HepG2 (cell line): Measurements from ENCODE around the gene ATG16L1. TPM values are rescaled to one million over a fixed set of nuclear protein-coding genes. Genes with fewer than 3 reads are reported as not detected.

Experiments used
- ATAC-seq: fragments of 200-7000 bp; cut with Tn5 transposase; 3 replicates; pipeline ENCODE4 v1.9.1; 2020; ENCODE audit warnings: mild to moderate bottlenecking, moderate library complexity
- BruUV-seq: library from RNA; stranded (reverse); fragments of 400-500 nt; replicated peaks from 2 replicates; lab custom pipeline; 2021; lab: Mats Ljungman, UMichigan
- CTCF ChIA-PET: fragments of 300-600 bp; formaldehyde crosslinking; extraction: SDS; loops from one replicate; lab custom pipeline; 2021; ENCODE audit warnings: low total read pairs, inconsistent platforms, low intra/inter-chr PET ratio; lab: Yijun Ruan, JAX
- POLR2A ChIA-PET: fragments of 350-600 bp; sonication (Branson Sonifier 250); formaldehyde crosslinking; loops from one replicate; lab custom pipeline; 2020; ENCODE audit warnings: antibody characterized with exemption, inconsistent platforms; lab: Yijun Ruan, JAX
- DNase-seq: peaks from one replicate; pipeline ENCODE4 v3.0.0-alpha.2; 2015; ENCODE audit warnings: low spot score
- FAIRE-seq: peaks from 3 replicates; lab custom pipeline; 2011; peaks lifted over from hg19 to GRCh38; lab: Jason Lieb, UNC
- H2AFZ ChIP-seq: one replicate; pipeline ENCODE4 v1.6.1; 2011; ENCODE audit warnings: low read length, inconsistent platforms
- H3K27ac ChIP-seq: fragments of 300-600 bp; 3 replicates; pipeline ENCODE4 v1.8.0; 2011; ENCODE audit warnings: mixed run types, mild to moderate bottlenecking, mixed read lengths, low read length, inconsistent platforms; ENCODE audit not compliant: insufficient read depth; ENCODE audit errors: extremely low read length
- H3K27me3 ChIP-seq, 2 experiments: fragments of 200-600 bp in 1 of 2; 2 replicates in 1 of 2; 3 replicates in 1 of 2; pipeline versions ENCODE4 v1.6.0 to v1.8.0; 2011; ENCODE audit warnings: low read length in 2 of 2, mild to moderate bottlenecking in 2 of 2, moderate library complexity in 2 of 2, inconsistent platforms in 1 of 2; ENCODE audit not compliant: insufficient read depth in 2 of 2, control insufficient read depth in 1 of 2
- H3K36me3 ChIP-seq, 2 experiments: fragments of 200-600 bp in 1 of 2; replicated peaks in 1 of 2; 2 replicates in 1 of 2; 3 replicates in 1 of 2; pipeline versions ENCODE4 v1.5.1 to v1.8.0; 2011; ENCODE audit warnings: low read length in 2 of 2, inconsistent platforms in 1 of 2; ENCODE audit not compliant: insufficient read depth in 2 of 2, control insufficient read depth in 1 of 2
- H3K4me1 ChIP-seq: 2 replicates; pipeline ENCODE4 v1.5.1; 2012; ENCODE audit warnings: low read length, inconsistent platforms; ENCODE audit not compliant: insufficient read depth
- H3K4me2 ChIP-seq: 2 replicates; pipeline ENCODE4 v1.6.0; 2011; ENCODE audit warnings: low read depth, low read length, inconsistent platforms
- H3K4me3 ChIP-seq, 3 experiments: fragments of 200-600 bp in 1 of 3; sonication (generic), shearing (Covaris generic) in 1 of 3; replicated peaks in 1 of 3; 2 replicates each; pipeline ENCODE4 v1.5.1; 2011 to 2016; ENCODE audit warnings: low read length in 3 of 3, inconsistent platforms in 2 of 3, low read depth in 2 of 3, mild to moderate bottlenecking in 2 of 3, control low read depth in 1 of 3, mixed read lengths in 1 of 3; ENCODE audit not compliant: insufficient read depth in 1 of 3
- H3K79me2 ChIP-seq: one replicate; pipeline ENCODE4 v1.6.1; 2011; ENCODE audit warnings: low read length, inconsistent platforms; ENCODE audit not compliant: insufficient read depth
- H3K9ac ChIP-seq: 2 replicates; pipeline ENCODE4 v1.6.0; 2011; ENCODE audit warnings: mild to moderate bottlenecking, low read depth, low read length, inconsistent platforms; ENCODE audit not compliant: insufficient read depth
- H3K9me3 ChIP-seq: 2 replicates; pipeline ENCODE4 v1.5.1; 2012; ENCODE audit warnings: mild to moderate bottlenecking, low read length
- H4K20me1 ChIP-seq: 2 replicates; pipeline ENCODE4 v1.6.0; 2011; ENCODE audit warnings: inconsistent platforms, mild to moderate bottlenecking, low read length, moderate library complexity; ENCODE audit not compliant: insufficient read depth
- POLR2AphosphoS5 ChIP-seq: IDR thresholded peaks from 2 replicates; pipeline ENCODE4 v1.6.1; 2012; ENCODE audit warnings: low read depth, low read length
- SPEN ChIP-seq: sonication (generic); formaldehyde crosslinking; IDR thresholded peaks from 2 replicates; pipeline ENCODE4 v1.5.1; 2020; ENCODE audit warnings: low read depth, mild to moderate bottlenecking, missing genetic modification reagents
- TFDP1 ChIP-seq: IDR thresholded peaks from 2 replicates; pipeline ENCODE4 v1.6.1; 2016; ENCODE audit warnings: missing compliant biosample characterization, missing genetic modification reagents, borderline replicate concordance
- THYN1 ChIP-seq: sonication (generic); formaldehyde crosslinking; IDR thresholded peaks from 2 replicates; pipeline ENCODE4 v1.8.1; 2023; ENCODE audit warnings: low read depth, mild to moderate bottlenecking, moderate library complexity, missing genetic modification reagents, borderline replicate concordance
- ZBTB38 ChIP-seq: sonication (generic); formaldehyde crosslinking; IDR thresholded peaks from 2 replicates; pipeline ENCODE4 v1.5.1; 2020; ENCODE audit warnings: mild to moderate bottlenecking, missing genetic modification reagents
- ZNF180 ChIP-seq: sonication (generic); formaldehyde crosslinking; IDR thresholded peaks from 2 replicates; pipeline ENCODE4 v1.4.0; 2020; ENCODE audit warnings: low read depth, missing genetic modification reagents, borderline replicate concordance
- ZNF670 ChIP-seq: sonication (generic); formaldehyde crosslinking; IDR thresholded peaks from 2 replicates; pipeline ENCODE4 v1.8.0; 2022; ENCODE audit warnings: mild to moderate bottlenecking, missing genetic modification reagents, borderline replicate concordance
- ZNF768 ChIP-seq: sonication (generic); formaldehyde crosslinking; IDR thresholded peaks from 2 replicates; pipeline ENCODE4 v1.4.0; 2020; ENCODE audit warnings: missing genetic modification reagents
- ZNF891 ChIP-seq: sonication (generic); formaldehyde crosslinking; IDR thresholded peaks from 2 replicates; pipeline ENCODE4 v1.5.0; 2020; ENCODE audit warnings: mild to moderate bottlenecking, missing genetic modification reagents
- WGBS: methylation state at CpG from one replicate; pipeline ENCODE4 v1.1.6; 2017; ENCODE audit warnings: low lambda C conversion rate; 5-methylcytosine and 5-hydroxymethylcytosine counted together
- in situ Hi-C: cut with HindIII; loops from 2 replicates; pipeline ENCODE4 v1.10.0; 2017; ENCODE audit warnings: low pct_unique_long_range_greater_than_20kb; ENCODE audit not compliant: extremely low pct_ligation_motif_present
- intact Hi-C: fragments of 100-400 bp; cut with micrococcal nuclease; formaldehyde crosslinking; loops from one replicate; pipeline ENCODE4 v1.10.0; 2022; ENCODE audit not compliant: unreplicated experiment
- polyA plus RNA-seq, 8 experiments: library from polyadenylated mRNA; depleted of rRNA in 3 of 8; stranded (reverse) in 7 of 8; unstranded in 1 of 8; fragments of >200 nt; fragmentation: Illumina TruSeq in 4 of 8; extraction: Trizol in 4 of 8; gene quantifications; 2 replicates each; pipeline versions ENCODE4 v1.2.1 to v1.2.3, GENCODE V29; 2011 to 2016; ENCODE audit warnings: low read depth in 4 of 8, missing spikeins in 1 of 8, mixed read lengths in 1 of 8; ENCODE audit not compliant: insufficient read depth in 1 of 8
- total RNA-seq, 5 experiments: library from RNA; depleted of rRNA; stranded (reverse); fragments of >200 nt; fragmentation: Illumina TruSeq; extraction: Trizol; gene quantifications; 2 replicates each; pipeline ENCODE4 v1.2.3, GENCODE V29; 2016; ENCODE audit warnings: low read depth in 1 of 5

ATG16L1 gene
- total and polyA plus RNA-seq, 2 of the 13 experiments (the other 11 are each of a cell fraction or from before 2014, with no cell fraction given), result 26.0 to 51.7 TPM

- no peak for TF ChIP-seq ZNF891 (CRISPR knock-in tag)
- no peak for TF ChIP-seq POLR2AphosphoS5
- TF ChIP-seq ZNF768 (CRISPR knock-in tag), result no peak
- no peak for TF ChIP-seq TFDP1 (CRISPR knock-in tag)
- TF ChIP-seq ZNF670 (CRISPR knock-in tag), result no peak
- TF ChIP-seq SPEN (CRISPR knock-in tag), result no peak
- TF ChIP-seq ZBTB38 (CRISPR knock-in tag), result no peak
- TF ChIP-seq THYN1 (CRISPR knock-in tag), result no peak
- TF ChIP-seq ZNF180 (CRISPR knock-in tag), result no peak
- in situ Hi-C loops, result no loop called here
- no peaks in the 10 kb centered on the region for H3K27me3 ChIP-seq
- no peak overlapping the region for H3K9ac ChIP-seq
- intact Hi-C loops, result no loop called here
- H3K4me1 ChIP-seq, result peaks cover 11% of the 10 kb centered on the region
- FAIRE-seq (no peak), DNase-seq (no peak), ATAC-seq (no peak)
- H3K36me3 ChIP-seq, result no peaks in the 10 kb centered on the region
- H3K4me2 ChIP-seq, result no peak overlapping the region
- no peaks in the 10 kb centered on the region for H4K20me1 ChIP-seq
- 63% methylated on average over 3 of the region's 3 CpGs for WGBS
- no peak overlapping the region for H2AFZ ChIP-seq
- ChIA-PET POLR2A (no interaction called here), CTCF (no interaction called here)
- no peaks in the 10 kb centered on the region for H3K79me2 ChIP-seq
- no peak overlapping the region for H3K27ac ChIP-seq
- BruUV-seq, result no TSS peak
- no peak overlapping the region for H3K4me3 ChIP-seq
- no peaks in the 10 kb centered on the region for H3K9me3 ChIP-seq
These were observed 23.1 kb upstream of the ATG16L1 start for GRCh38 chr2:233228376-233228775.
